ENCODE measurements around the gene NTM. TPM values are rescaled to one million over a fixed set of nuclear protein-coding genes. Genes with fewer than 3 reads are reported as not detected.
A peak's percentile ranks its signal among the peaks of the same experiment; 100 is the strongest.

NTM gene
- total and polyA plus RNA-seq, 2 donors (not counting 3 experiments of a cell fraction or from before 2014, with no cell fraction given) = 1.00 to 1.1 TPM

GRCh38 chr11:132114185-132114584 lies 743.8 kb downstream of the NTM start:
- Histone ChIP-seq H3K9me1 (replicated peaks; ENCODE audit: control insufficient read depth, extremely low read depth, insufficient read depth, low read length) (no peaks in the 10 kb centered on the region), H3K27ac (ENCODE audit: insufficient read depth, low read depth, low read length) (no peak overlapping the region), H3K9me3 (replicated peaks; ENCODE audit: control insufficient read depth, insufficient read depth, low read length) (no peaks in the 10 kb centered on the region), H2AFZ (ENCODE audit: low read depth, low read length) (no peak overlapping the region), H3K4me2 (ENCODE audit: insufficient read depth, low read length) (no peak overlapping the region), H3K4me1 (ENCODE audit: control insufficient read depth, extremely low read depth, insufficient read depth, low read length) (peaks cover 9% of the 10 kb centered on the region), H3K27me3 (ENCODE audit: control insufficient read depth in 2 of 2, insufficient read depth in 2 of 2, low read length in 2 of 2) (no peaks in the 10 kb centered on the region), H4K20me1 (replicated peaks; ENCODE audit: control insufficient read depth, extremely low read depth, insufficient read depth, low read length) (no peaks in the 10 kb centered on the region), H3K79me2 (ENCODE audit: control insufficient read depth, insufficient read depth, low read length) (no peaks in the 10 kb centered on the region), H3K9ac (replicated peaks; ENCODE audit: extremely low read depth, insufficient read depth, low read length) (no peak overlapping the region), H3K36me3 (ENCODE audit: control insufficient read depth in 2 of 2, extremely low read depth in 1 of 2, insufficient read depth in 2 of 2, low read length in 2 of 2) (no peaks in the 10 kb centered on the region), H3K4me3 (replicated peaks in 1 of 3; ENCODE audit: insufficient read depth in 1 of 3, low read depth in 1 of 3, low read length in 3 of 3) (no peak overlapping the region)
- intact Hi-C loops (cut with micrococcal nuclease) = loop anchor here (1.0 to 5.0 kb wide), 4 partner anchors 42 to 950 kb away; no protein-coding TSS in a partner anchor
- BruUV-seq (replicated peaks) = no TSS peak
- ChIA-PET CTCF (interaction anchor here (1.0 to 3.8 kb wide), 10 partner anchors 8 to 827 kb away, joined by 3 to 28 read pairs (median 4); no protein-coding TSS in a partner anchor), POLR2A (no interaction called here)
- dilution Hi-C loops (cut with MboI; ENCODE audit: extremely low pct_ligation_motif_present, low sequenced_read_pairs) = no loop called here
- DNase-seq (ENCODE audit: low read depth, low spot score) (peak; percentile 44), FAIRE-seq (no peak)
- TF ChIP-seq MYC (IDR thresholded peaks at IDR 0.05; ENCODE audit: low read depth, low read length) (no peak), GATA2 (IDR thresholded peaks at IDR 0.05; ENCODE audit: insufficient read depth, insufficient read length, low read depth, low read length) (no peak)
- TF ChIP-seq, protein P1, sequence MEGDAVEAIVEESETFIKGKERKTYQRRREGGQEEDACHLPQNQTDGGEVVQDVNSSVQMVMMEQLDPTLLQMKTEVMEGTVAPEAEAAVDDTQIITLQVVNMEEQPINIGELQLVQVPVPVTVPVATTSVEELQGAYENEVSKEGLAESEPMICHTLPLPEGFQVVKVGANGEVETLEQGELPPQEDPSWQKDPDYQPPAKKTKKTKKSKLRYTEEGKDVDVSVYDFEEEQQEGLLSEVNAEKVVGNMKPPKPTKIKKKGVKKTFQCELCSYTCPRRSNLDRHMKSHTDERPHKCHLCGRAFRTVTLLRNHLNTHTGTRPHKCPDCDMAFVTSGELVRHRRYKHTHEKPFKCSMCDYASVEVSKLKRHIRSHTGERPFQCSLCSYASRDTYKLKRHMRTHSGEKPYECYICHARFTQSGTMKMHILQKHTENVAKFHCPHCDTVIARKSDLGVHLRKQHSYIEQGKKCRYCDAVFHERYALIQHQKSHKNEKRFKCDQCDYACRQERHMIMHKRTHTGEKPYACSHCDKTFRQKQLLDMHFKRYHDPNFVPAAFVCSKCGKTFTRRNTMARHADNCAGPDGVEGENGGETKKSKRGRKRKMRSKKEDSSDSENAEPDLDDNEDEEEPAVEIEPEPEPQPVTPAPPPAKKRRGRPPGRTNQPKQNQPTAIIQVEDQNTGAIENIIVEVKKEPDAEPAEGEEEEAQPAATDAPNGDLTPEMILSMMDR (IDR thresholded peaks at IDR 0.05; ENCODE audit: extremely low read depth in 1 of 2, insufficient read depth in 1 of 2, low read depth in 1 of 2, low read length in 2 of 2) = peak in 1 of 2 donors; percentile 53
- TF ChIP-seq, protein P2, sequence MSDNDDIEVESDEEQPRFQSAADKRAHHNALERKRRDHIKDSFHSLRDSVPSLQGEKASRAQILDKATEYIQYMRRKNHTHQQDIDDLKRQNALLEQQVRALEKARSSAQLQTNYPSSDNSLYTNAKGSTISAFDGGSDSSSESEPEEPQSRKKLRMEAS (IDR thresholded peaks at IDR 0.05; ENCODE audit: insufficient read depth, insufficient read length) = no peak

DNA sequence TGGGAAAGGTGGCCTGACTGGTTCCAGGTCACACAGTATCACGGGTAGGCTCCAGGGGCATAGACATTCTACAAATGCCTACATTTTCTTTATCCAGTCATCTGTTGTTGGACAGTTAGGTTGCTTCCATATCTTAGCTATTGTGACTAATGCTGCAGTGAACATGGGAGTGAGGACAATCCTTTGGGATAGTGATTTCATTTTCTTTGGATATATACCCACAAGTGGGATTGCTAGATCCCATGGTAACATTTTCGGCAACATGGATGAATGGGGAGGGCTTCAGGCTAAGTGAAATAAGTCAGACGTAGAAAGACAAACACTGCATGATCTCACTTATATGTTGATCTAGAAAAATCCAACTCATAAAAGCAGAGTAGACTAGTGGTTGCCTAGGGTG lies 744.3 kb downstream of the NTM start:
- no peak for DNase-seq (ENCODE audit: low read depth, low spot score)
- TF ChIP-seq MYC (IDR thresholded peaks at IDR 0.05; ENCODE audit: low read depth, low read length) (no peak), POLR2A (IDR thresholded peaks at IDR 0.05; ENCODE audit: low read depth, low read length) (no peak), FOS (IDR thresholded peaks at IDR 0.05; ENCODE audit: borderline replicate concordance, insufficient read depth, low read length) (no peak), EZH2 (IDR thresholded peaks at IDR 0.05; ENCODE audit: borderline replicate concordance, low read depth, low read length, severe bottlenecking) (no peak), JUN (IDR thresholded peaks at IDR 0.05; ENCODE audit: borderline replicate concordance, insufficient read depth, insufficient read length, low read depth) (no peak), GATA2 (IDR thresholded peaks at IDR 0.05; ENCODE audit: insufficient read depth, insufficient read length, low read depth, low read length) (no peak), POLR2AphosphoS5 (IDR thresholded peaks at IDR 0.05; ENCODE audit: insufficient read depth, low read depth, low read length) (no peak)
- TF ChIP-seq, protein P1 (IDR thresholded peaks at IDR 0.05; ENCODE audit: extremely low read depth in 1 of 2, insufficient read depth in 1 of 2, low read depth in 1 of 2, low read length in 2 of 2) = no peak
- TF ChIP-seq, protein P2 (IDR thresholded peaks at IDR 0.05; ENCODE audit: insufficient read depth, insufficient read length) = no peak
- H3K4me1 ChIP-seq (ENCODE audit: control insufficient read depth, extremely low read depth, insufficient read depth, low read length) = peaks cover 9% of the 10 kb centered on the region
- no peak overlapping the region for H3K27ac ChIP-seq (ENCODE audit: insufficient read depth, low read depth, low read length)
- H3K36me3 ChIP-seq (ENCODE audit: control insufficient read depth in 2 of 2, extremely low read depth in 1 of 2, insufficient read depth in 2 of 2, low read length in 2 of 2) = no peaks in the 10 kb centered on the region
- H3K4me3 ChIP-seq (replicated peaks in 1 of 3; ENCODE audit: insufficient read depth in 1 of 3, low read depth in 1 of 3, low read length in 3 of 3) = no peak overlapping the region
- BruUV-seq (replicated peaks) = no TSS peak
- H3K9ac ChIP-seq (replicated peaks; ENCODE audit: extremely low read depth, insufficient read depth, low read length) = no peak overlapping the region
- no peak overlapping the region for H3K4me2 ChIP-seq (ENCODE audit: insufficient read depth, low read length)
- no peaks in the 10 kb centered on the region for H3K9me3 ChIP-seq (replicated peaks; ENCODE audit: control insufficient read depth, insufficient read depth, low read length)
- no peaks in the 10 kb centered on the region for H4K20me1 ChIP-seq (replicated peaks; ENCODE audit: control insufficient read depth, extremely low read depth, insufficient read depth, low read length)
- dilution Hi-C loops (cut with MboI; ENCODE audit: extremely low pct_ligation_motif_present, low sequenced_read_pairs) = no loop called here
- FAIRE-seq = no peak
- CTCF ChIA-PET = interaction anchor here (1.0 to 3.8 kb wide), 8 partner anchors 9 to 421 kb away, joined by 3 to 28 read pairs (median 6); no protein-coding TSS in a partner anchor
- no peaks in the 10 kb centered on the region for H3K79me2 ChIP-seq (ENCODE audit: control insufficient read depth, insufficient read depth, low read length)
- POLR2A ChIA-PET = no interaction called here
- no peaks in the 10 kb centered on the region for H3K27me3 ChIP-seq (ENCODE audit: control insufficient read depth in 2 of 2, insufficient read depth in 2 of 2, low read length in 2 of 2)
- intact Hi-C loops (cut with micrococcal nuclease) = loop anchor here (1.0 to 5.0 kb wide), 4 partner anchors 42 to 950 kb away; no protein-coding TSS in a partner anchor
- H3K9me1 ChIP-seq (replicated peaks; ENCODE audit: control insufficient read depth, extremely low read depth, insufficient read depth, low read length) = no peaks in the 10 kb centered on the region
- H2AFZ ChIP-seq (ENCODE audit: low read depth, low read length) = no peak overlapping the region

All from endothelial cell of umbilical vein (primary cell).